Endothelial cell (in vitro differentiated cells): ENCODE measurements around the gene GALNT9. TPM values are rescaled to one million over a fixed set of nuclear protein-coding genes. Genes with fewer than 3 reads are reported as not detected.
A peak's percentile ranks its signal among the peaks of the same experiment; 100 is the strongest.
"Not testable (repeated sequence)": the region's sequence is repeated elsewhere in the genome, so short reads cannot be mapped to it uniquely, and the experiment has no call there.

Experiments
- DNase-seq: peaks from one replicate; pipeline ENCODE4 v3.0.0; 2021; ENCODE audit warnings: low spot score
- H3K27ac Mint-ChIP-seq: one replicate; pipeline ENCODE4 v1.8.0; 2021; ENCODE audit warnings: mixed read lengths, inconsistent platforms; ENCODE audit not compliant: unreplicated experiment
- H3K27me3 Mint-ChIP-seq: one replicate; pipeline ENCODE4 v1.8.0; 2021; ENCODE audit warnings: mild to moderate bottlenecking, moderate library complexity, mixed read lengths, inconsistent platforms; ENCODE audit not compliant: unreplicated experiment
- H3K36me3 Mint-ChIP-seq: one replicate; pipeline ENCODE4 v1.8.0; 2021; ENCODE audit warnings: mild to moderate bottlenecking, low read depth, mixed read lengths, inconsistent platforms; ENCODE audit not compliant: unreplicated experiment
- H3K4me1 Mint-ChIP-seq: one replicate; pipeline ENCODE4 v1.8.0; 2021; ENCODE audit warnings: mild to moderate bottlenecking, mixed read lengths, inconsistent platforms; ENCODE audit not compliant: unreplicated experiment
- H3K4me3 Mint-ChIP-seq: one replicate; pipeline ENCODE4 v1.8.0; 2021; ENCODE audit warnings: mild to moderate bottlenecking, mixed read lengths, inconsistent platforms; ENCODE audit not compliant: unreplicated experiment
- H3K9me3 Mint-ChIP-seq: one replicate; pipeline ENCODE4 v1.8.0; 2021; ENCODE audit warnings: mixed read lengths, inconsistent platforms; ENCODE audit not compliant: unreplicated experiment
- total RNA-seq: library from RNA; stranded (reverse); fragmentation: NEBNext Ultra II Directional; extraction: Animal tissue kit (Norgen Biotek cat#: 25700); gene quantifications from one replicate; pipeline ENCODE4 v1.2.1, GENCODE V29; 2021; ENCODE audit not compliant: unreplicated experiment
- TF ChIP-seq, protein P1 (sequence below): fragments of 200-600 bp; sonication (generic); IDR thresholded peaks from one replicate; pipeline ENCODE4 v1.5.0; 2021; ENCODE audit warnings: antibody characterized with exemption; ENCODE audit not compliant: unreplicated experiment

Gene GALNT9
- total RNA-seq, 1 donor from 2014 or later: not detected

- Mint-ChIP-seq H3K36me3 (no peaks in the 10 kb centered on the region), H3K9me3 (no peaks in the 10 kb centered on the region)
- TF ChIP-seq, protein P1, sequence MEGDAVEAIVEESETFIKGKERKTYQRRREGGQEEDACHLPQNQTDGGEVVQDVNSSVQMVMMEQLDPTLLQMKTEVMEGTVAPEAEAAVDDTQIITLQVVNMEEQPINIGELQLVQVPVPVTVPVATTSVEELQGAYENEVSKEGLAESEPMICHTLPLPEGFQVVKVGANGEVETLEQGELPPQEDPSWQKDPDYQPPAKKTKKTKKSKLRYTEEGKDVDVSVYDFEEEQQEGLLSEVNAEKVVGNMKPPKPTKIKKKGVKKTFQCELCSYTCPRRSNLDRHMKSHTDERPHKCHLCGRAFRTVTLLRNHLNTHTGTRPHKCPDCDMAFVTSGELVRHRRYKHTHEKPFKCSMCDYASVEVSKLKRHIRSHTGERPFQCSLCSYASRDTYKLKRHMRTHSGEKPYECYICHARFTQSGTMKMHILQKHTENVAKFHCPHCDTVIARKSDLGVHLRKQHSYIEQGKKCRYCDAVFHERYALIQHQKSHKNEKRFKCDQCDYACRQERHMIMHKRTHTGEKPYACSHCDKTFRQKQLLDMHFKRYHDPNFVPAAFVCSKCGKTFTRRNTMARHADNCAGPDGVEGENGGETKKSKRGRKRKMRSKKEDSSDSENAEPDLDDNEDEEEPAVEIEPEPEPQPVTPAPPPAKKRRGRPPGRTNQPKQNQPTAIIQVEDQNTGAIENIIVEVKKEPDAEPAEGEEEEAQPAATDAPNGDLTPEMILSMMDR: no peak
Observed at GRCh38 chr12:132226604-132227003, 102.8 kb downstream of the GALNT9 start.

GRCh38 chr12:132225214-132225613 lies 104.2 kb downstream of the GALNT9 start:
- TF ChIP-seq, protein P1: no peak
- peaks cover 2% of the 10 kb centered on the region for H3K4me1 Mint-ChIP-seq
- peaks cover 3% of the 10 kb centered on the region for H3K9me3 Mint-ChIP-seq
- no peak for DNase-seq
- H3K27ac Mint-ChIP-seq: no peak overlapping the region
- H3K36me3 Mint-ChIP-seq: no peaks in the 10 kb centered on the region
- H3K27me3 Mint-ChIP-seq: peaks cover 5% of the 10 kb centered on the region
- no peak overlapping the region for H3K4me3 Mint-ChIP-seq

More at GRCh38 chr12:132226604-132227003, 102.8 kb downstream of the GALNT9 start:
- H3K4me3 Mint-ChIP-seq: no peak overlapping the region
- H3K4me1 Mint-ChIP-seq: peaks cover 2% of the 10 kb centered on the region
- H3K27ac Mint-ChIP-seq: no peak overlapping the region
- peaks cover 10% of the 10 kb centered on the region for H3K27me3 Mint-ChIP-seq
- no peak for DNase-seq

DNA sequence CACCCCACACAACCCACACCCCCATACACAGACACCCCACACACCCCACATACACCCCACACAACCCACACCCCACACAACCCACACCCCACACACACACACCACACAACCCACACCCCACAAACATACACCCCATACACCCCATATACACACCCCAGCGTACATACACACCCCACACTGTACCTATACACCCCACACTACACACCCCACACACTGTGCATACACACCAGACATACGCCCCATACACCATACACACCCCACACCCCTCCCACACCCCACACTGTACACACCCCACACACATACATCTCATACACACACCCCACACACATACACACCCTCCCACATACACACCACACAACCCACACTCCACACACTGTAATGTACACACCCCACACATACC lies 104.9 kb downstream of the GALNT9 start:
- DNase-seq: no peak
- TF ChIP-seq, protein P1: no peak
- Mint-ChIP-seq H3K27ac (no peak overlapping the region), H3K27me3 (peaks cover 2% of the 10 kb centered on the region), H3K4me3 (no peak overlapping the region), H3K36me3 (no peaks in the 10 kb centered on the region), H3K9me3 (peaks cover 6% of the 10 kb centered on the region), H3K4me1 (peaks cover 2% of the 10 kb centered on the region)

- peaks cover 6% of the 10 kb centered on the region for H3K9me3 Mint-ChIP-seq
- no peak overlapping the region for H3K27ac Mint-ChIP-seq
- H3K36me3 Mint-ChIP-seq: no peaks in the 10 kb centered on the region
- TF ChIP-seq, protein P1: no peak
- H3K27me3 Mint-ChIP-seq: peaks cover 5% of the 10 kb centered on the region
- no peak for DNase-seq
- no peak overlapping the region for H3K4me3 Mint-ChIP-seq
- peaks cover 2% of the 10 kb centered on the region for H3K4me1 Mint-ChIP-seq
Observed at GRCh38 chr12:132222808-132223173, 106.6 kb downstream of the GALNT9 start.

GRCh38 chr12:132222096-132222807 lies 107.1 kb downstream of the GALNT9 start:
- H3K9me3 Mint-ChIP-seq: peaks cover 6% of the 10 kb centered on the region
- peaks cover 8% of the 10 kb centered on the region for H3K27me3 Mint-ChIP-seq
- TF ChIP-seq, protein P1: no peak
- H3K36me3 Mint-ChIP-seq: no peaks in the 10 kb centered on the region
- DNase-seq: peak; percentile 30
- peaks cover 2% of the 10 kb centered on the region for H3K4me1 Mint-ChIP-seq
- H3K4me3 Mint-ChIP-seq: no peak overlapping the region
- H3K27ac Mint-ChIP-seq: no peak overlapping the region

GRCh38 chr12:132219761-132220160 lies 109.6 kb downstream of the GALNT9 start:
- not testable (repeated sequence) for DNase-seq, H3K4me3 Mint-ChIP-seq, H3K36me3 Mint-ChIP-seq, H3K9me3 Mint-ChIP-seq, H3K27ac Mint-ChIP-seq, H3K4me1 Mint-ChIP-seq
- peaks cover 17% of the 10 kb centered on the region for H3K27me3 Mint-ChIP-seq
